H9 (cell line): ENCODE data around the gene KIZ. TPM values are rescaled to one million over a fixed set of nuclear protein-coding genes. Genes with fewer than 3 reads are reported as not detected.

Experiments used
- DNase-seq: peaks from one replicate; pipeline ENCODE4 v3.0.0-alpha.2; 2017
- H2AFZ ChIP-seq: one replicate; pipeline ENCODE4 v1.6.1; 2013; ENCODE audit warnings: mild to moderate bottlenecking, low read length, control low read depth, moderate library complexity
- H2AK5ac ChIP-seq: 2 replicates; pipeline ENCODE4 v1.6.1; 2013; ENCODE audit warnings: low read length, control low read depth, mixed read lengths; ENCODE audit not compliant: insufficient read length
- H2BK120ac ChIP-seq: one replicate; pipeline ENCODE4 v1.6.1; 2013; ENCODE audit warnings: low read depth, mild to moderate bottlenecking, low read length, control low read depth, inconsistent platforms; ENCODE audit not compliant: poor library complexity, severe bottlenecking
- H2BK12ac ChIP-seq: 2 replicates; pipeline ENCODE4 v1.6.1; 2013; ENCODE audit warnings: low read length, control low read depth, mixed read lengths, low read depth; ENCODE audit not compliant: insufficient read length
- H2BK15ac ChIP-seq: 2 replicates; pipeline ENCODE4 v1.6.1; 2013; ENCODE audit warnings: low read depth, low read length, control low read depth
- H2BK20ac ChIP-seq: one replicate; pipeline ENCODE4 v1.6.1; 2013; ENCODE audit warnings: low read depth, mild to moderate bottlenecking, low read length, control low read depth, inconsistent platforms; ENCODE audit not compliant: poor library complexity, severe bottlenecking
- H2BK5ac ChIP-seq: 2 replicates; pipeline ENCODE4 v1.6.1; 2013; ENCODE audit warnings: low read length, control low read depth, mixed read lengths; ENCODE audit not compliant: insufficient read length
- H3K14ac ChIP-seq: 2 replicates; pipeline ENCODE4 v1.6.1; 2013; ENCODE audit warnings: low read length, control low read depth; ENCODE audit not compliant: insufficient read depth
- H3K18ac ChIP-seq: 2 replicates; pipeline ENCODE4 v1.6.1; 2013; ENCODE audit warnings: low read depth, mild to moderate bottlenecking, mixed read lengths, low read length, control low read depth; ENCODE audit not compliant: insufficient read length
- H3K23ac ChIP-seq: 2 replicates; pipeline ENCODE4 v1.6.1; 2013; ENCODE audit warnings: low read length, control low read depth, mixed read lengths, low read depth; ENCODE audit not compliant: insufficient read length
- H3K23me2 ChIP-seq: 2 replicates; pipeline ENCODE4 v1.6.1; 2013; ENCODE audit warnings: low read depth, mild to moderate bottlenecking, mixed read lengths, low read length, control low read depth; ENCODE audit not compliant: insufficient read length, poor library complexity, severe bottlenecking
- H3K27ac ChIP-seq: 2 replicates; pipeline ENCODE4 v1.5.1; 2013; ENCODE audit warnings: low read length, control low read depth, mixed read lengths, low read depth; ENCODE audit not compliant: insufficient read length
- H3K27me3 ChIP-seq: 2 replicates; pipeline ENCODE4 v1.6.1; 2013; ENCODE audit warnings: low read length, control low read depth, inconsistent platforms; ENCODE audit not compliant: insufficient read depth
- H3K4ac ChIP-seq: 2 replicates; pipeline ENCODE4 v1.6.1; 2013; ENCODE audit warnings: low read depth, mild to moderate bottlenecking, control low read depth, inconsistent platforms, low read length, moderate library complexity
- H3K4me1 ChIP-seq: 2 replicates; pipeline ENCODE4 v1.6.1; 2013; ENCODE audit warnings: low read length, control low read depth, inconsistent platforms; ENCODE audit not compliant: insufficient read depth
- H3K4me2 ChIP-seq: 2 replicates; pipeline ENCODE4 v1.6.1; 2013; ENCODE audit warnings: low read length, control low read depth, mixed read lengths; ENCODE audit not compliant: insufficient read length, insufficient read depth
- H3K56ac ChIP-seq: 2 replicates; pipeline ENCODE4 v1.6.1; 2013; ENCODE audit warnings: low read depth, mild to moderate bottlenecking, mixed read lengths, low read length, control low read depth; ENCODE audit not compliant: insufficient read length
- H3K79me1 ChIP-seq: 2 replicates; pipeline ENCODE4 v1.6.1; 2013; ENCODE audit warnings: low read depth, mild to moderate bottlenecking, moderate library complexity, low read length, control low read depth, inconsistent platforms; ENCODE audit not compliant: insufficient read depth, poor library complexity, severe bottlenecking
- H3K79me2 ChIP-seq: 2 replicates; pipeline ENCODE4 v1.6.1; 2013; ENCODE audit warnings: low read length, control low read depth, inconsistent platforms; ENCODE audit not compliant: insufficient read depth
- H3K9ac ChIP-seq: 2 replicates; pipeline ENCODE4 v1.6.1; 2013; ENCODE audit warnings: low read length, control low read depth, mixed read lengths; ENCODE audit not compliant: insufficient read length; ENCODE audit errors: extremely low read depth
- H3K9me3 ChIP-seq: one replicate; pipeline ENCODE4 v1.6.1; 2013; ENCODE audit warnings: low read depth, low read length, inconsistent platforms; ENCODE audit not compliant: control insufficient read depth
- H3T11ph ChIP-seq: one replicate; pipeline ENCODE4 v1.6.1; 2013; ENCODE audit warnings: mild to moderate bottlenecking, low read length, control low read depth, inconsistent platforms
- H4K20me1 ChIP-seq: one replicate; pipeline ENCODE4 v1.6.1; 2013; ENCODE audit not compliant: control insufficient read depth, insufficient read length, insufficient read depth
- H4K5ac ChIP-seq: 2 replicates; pipeline ENCODE4 v1.6.1; 2013; ENCODE audit warnings: low read depth, mild to moderate bottlenecking, mixed read lengths, low read length, control low read depth; ENCODE audit not compliant: insufficient read length
- H4K8ac ChIP-seq: replicated peaks from 2 replicates; pipeline ENCODE4 v1.6.1; 2013; ENCODE audit warnings: low read length, control low read depth, mixed read lengths, low read depth; ENCODE audit not compliant: insufficient read length
- H4K91ac ChIP-seq: 2 replicates; pipeline ENCODE4 v1.6.1; 2013; ENCODE audit warnings: low read depth, mild to moderate bottlenecking, moderate library complexity, mixed read lengths, low read length, control low read depth; ENCODE audit not compliant: insufficient read length
- H3K27ac Mint-ChIP-seq, 3 experiments: 2 replicates in 2 of 3; 3 replicates in 1 of 3; pipeline ENCODE4 v1.8.0; 2020 to 2021; ENCODE audit warnings: mixed read lengths in 3 of 3, mild to moderate bottlenecking in 1 of 3, moderate library complexity in 1 of 3
- H3K27me3 Mint-ChIP-seq: 2 replicates; pipeline ENCODE4 v1.8.0; 2021; ENCODE audit warnings: low read depth, mild to moderate bottlenecking, moderate library complexity, mixed read lengths
- H3K36me3 Mint-ChIP-seq, 3 experiments: 2 replicates in 2 of 3; 3 replicates in 1 of 3; pipeline ENCODE4 v1.8.0; 2020 to 2021; ENCODE audit warnings: low read depth in 3 of 3, mixed read lengths in 3 of 3; ENCODE audit not compliant: insufficient read depth in 1 of 3
- H3K4me1 Mint-ChIP-seq, 2 experiments: 2 replicates each; pipeline ENCODE4 v1.8.0; 2020; ENCODE audit warnings: mixed read lengths in 2 of 2
- H3K4me3 Mint-ChIP-seq, 2 experiments: 2 replicates in 1 of 2; 3 replicates in 1 of 2; pipeline ENCODE4 v1.8.0; 2020 to 2021; ENCODE audit warnings: mild to moderate bottlenecking in 2 of 2, mixed read lengths in 2 of 2, moderate library complexity in 1 of 2
- H3K9me3 Mint-ChIP-seq, 2 experiments: 2 replicates in 1 of 2; 3 replicates in 1 of 2; pipeline ENCODE4 v1.8.0; 2020; ENCODE audit warnings: mild to moderate bottlenecking in 2 of 2, mixed read lengths in 2 of 2, moderate library complexity in 1 of 2
- CTCF ChIP-seq: fragments of 200-600 bp; sonication (generic); conservative IDR thresholded peaks from 3 replicates; pipeline ENCODE4 v1.8.0; 2021; ENCODE audit warnings: antibody characterized with exemption, mild to moderate bottlenecking
- WGBS: extraction: QIAGEN DNeasy Blood & Tissue Kit; methylation state at CpG from one replicate; pipeline ENCODE4 v1.1.7; 2013; ENCODE audit warnings: missing lambda C conversion rate, low lambda C conversion rate, mixed read lengths; ENCODE audit not compliant: insufficient read length; ENCODE audit errors: extremely low coverage; 5-methylcytosine and 5-hydroxymethylcytosine counted together
- total RNA-seq: library from RNA; stranded (reverse); gene quantifications from 2 replicates; pipeline ENCODE4 v1.2.1, GENCODE V29; 2021

The KIZ gene
- total RNA-seq, 1 experiment from 2014 or later, result 29.3 TPM

GRCh38 chr20:21234806-21235483 lies 109.1 kb downstream of the KIZ start:
- no CpG with 5 or more reads among the region's 11 CpGs for WGBS
- no peak overlapping the region for H2BK12ac ChIP-seq
- no peak overlapping the region for H3K56ac ChIP-seq

More at GRCh38 chr20:21234806-21235483, 109.1 kb downstream of the KIZ start:
- H2BK5ac ChIP-seq, result no peak overlapping the region
- H3K27me3 ChIP-seq, result no peaks in the 10 kb centered on the region
- TF ChIP-seq CTCF, result no peak
- H4K91ac ChIP-seq, result no peak overlapping the region
- H3K9ac ChIP-seq, result no peak overlapping the region
- H3K4me2 ChIP-seq, result peak overlapping the region; percentile 22
- H3K9me3 ChIP-seq, result no peaks in the 10 kb centered on the region
- no peak overlapping the region for H2BK120ac ChIP-seq
- no peak overlapping the region for H2BK15ac ChIP-seq
- no peak overlapping the region for H3K14ac ChIP-seq
- H3K27ac ChIP-seq, result no peak overlapping the region
- H2AK5ac ChIP-seq, result no peak overlapping the region
- no peaks in the 10 kb centered on the region; the same call in 1 of the 2 replicates for H3K4me1 ChIP-seq
- H3K27ac Mint-ChIP-seq, result no peak overlapping the region; a peak in 2 of 7 replicates
- no peak overlapping the region for H3K4me3 Mint-ChIP-seq
- H4K5ac ChIP-seq, result no peak overlapping the region
- H3K18ac ChIP-seq, result no peak overlapping the region
- H4K20me1 ChIP-seq, result no peaks in the 10 kb centered on the region
- no peaks in the 10 kb centered on the region for H3K27me3 Mint-ChIP-seq
- H3K79me2 ChIP-seq, result no peaks in the 10 kb centered on the region
- H3K36me3 Mint-ChIP-seq, result peaks cover 0 to 21% (median 19%) of the 10 kb centered on the region in 3 experiments; a peak in 4 of 7 replicates
- H3K79me1 ChIP-seq, result no peaks in the 10 kb centered on the region
- no peak for DNase-seq
- peaks cover 33 to 41% of the 10 kb centered on the region in 2 experiments for H3K4me1 Mint-ChIP-seq
- no peak overlapping the region for H4K8ac ChIP-seq
- no peaks in the 10 kb centered on the region for H3K9me3 Mint-ChIP-seq
- H3K23me2 ChIP-seq, result no peaks in the 10 kb centered on the region
- no peak overlapping the region for H3T11ph ChIP-seq
- H2AFZ ChIP-seq, result no peak overlapping the region
- H2BK20ac ChIP-seq, result no peak overlapping the region
- no peak overlapping the region for H3K23ac ChIP-seq
- no peak overlapping the region for H3K4ac ChIP-seq
